ENCODE results near the gene CCDC126. TPM values are rescaled to one million over a fixed set of nuclear protein-coding genes. Genes with fewer than 3 reads are reported as not detected.

Gene CCDC126
- polyA plus RNA-seq, 3 donors: 3.5 to 20.1 (median 17.4) TPM

DNA sequence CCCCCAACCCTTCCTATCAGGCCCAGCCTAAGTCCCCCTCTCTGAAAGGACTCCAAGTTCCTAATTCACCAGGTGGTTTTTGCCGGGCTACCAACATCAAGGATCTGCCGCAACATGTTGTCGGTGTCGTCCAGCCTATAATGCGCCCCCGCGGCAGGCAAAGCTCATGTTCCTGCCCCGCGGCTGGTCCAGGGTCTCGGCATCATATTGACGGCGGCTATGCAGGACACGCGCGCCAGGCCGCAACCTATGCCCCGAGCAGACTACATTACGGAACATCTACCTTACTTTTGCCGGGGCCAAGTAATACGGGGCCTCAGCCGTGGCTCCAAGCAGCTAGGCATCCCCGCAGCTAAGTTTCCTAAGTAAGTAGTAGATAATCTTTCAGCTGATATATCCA, 58.3 kb downstream of the CCDC126 start:
- no peaks in the 10 kb centered on the region for H3K4me1 ChIP-seq (ENCODE audit: control insufficient read depth in 1 of 2, insufficient read depth in 2 of 2, low read length in 2 of 2)
- H3K4me2 ChIP-seq (replicated peaks; ENCODE audit: extremely low read depth, low read length, poor library complexity, severe bottlenecking): no peak overlapping the region
- H4K20me1 ChIP-seq (ENCODE audit: insufficient read depth, low read length): no peaks in the 10 kb centered on the region
- H2AFZ ChIP-seq (ENCODE audit: insufficient read depth, low read depth, low read length, poor library complexity, severe bottlenecking): no peak overlapping the region
- H3K36me3 ChIP-seq (replicated peaks in 1 of 2; ENCODE audit: control insufficient read depth in 1 of 2, insufficient read depth in 2 of 2, low read length in 2 of 2): no peaks in the 10 kb centered on the region
- Mint-ChIP-seq H3K27ac (no peak overlapping the region), H3K4me1 (no peaks in the 10 kb centered on the region), H3K27me3 (ENCODE audit: low read depth in 3 of 3) (peaks cover 0 to 2% (median 1%) of the 10 kb centered on the region in 3 donors), H3K4me3 (no peak overlapping the region), H3K9me3 (peaks cover 29 to 60% (median 47%) of the 10 kb centered on the region in 7 donors), H3K36me3 (no peaks in the 10 kb centered on the region)
- no peak for TF ChIP-seq CTCF (IDR thresholded peaks at IDR 0.05)
- H3K27ac ChIP-seq (ENCODE audit: low read depth in 1 of 2, low read length in 2 of 2): no peak overlapping the region
- intact Hi-C loops (cut with micrococcal nuclease): no loop called here
- peaks cover 37 to 38% of the 10 kb centered on the region in 2 donors for H3K9me3 ChIP-seq (replicated peaks in 1 of 2; ENCODE audit: control insufficient read depth in 1 of 2, insufficient read depth in 1 of 2, low read length in 2 of 2)
- no peak overlapping the region for H3K4me3 ChIP-seq (replicated peaks in 1 of 3; ENCODE audit: low read depth in 2 of 3, low read length in 3 of 3)
- no peak for DNase-seq
- no peaks in the 10 kb centered on the region for H3K79me2 ChIP-seq (ENCODE audit: insufficient read depth, low read length)
- no peaks in the 10 kb centered on the region for H3K27me3 ChIP-seq (ENCODE audit: control insufficient read depth in 2 of 2, insufficient read depth in 2 of 2, low read length in 2 of 2)
- WGBS (ENCODE audit: insufficient coverage): 97% methylated on average over 15 of the region's 22 CpGs
- no peak overlapping the region for H3K9ac ChIP-seq (ENCODE audit: insufficient read depth, low read length, poor library complexity, severe bottlenecking)

- H3K9me3 ChIP-seq (replicated peaks in 1 of 2; ENCODE audit: control insufficient read depth in 1 of 2, insufficient read depth in 1 of 2, low read length in 2 of 2): peaks cover 24 to 29% of the 10 kb centered on the region in 2 donors
Measured at GRCh38 chr7:23658831-23659427, 61.7 kb downstream of the CCDC126 start.

More at GRCh38 chr7:23658831-23659427, 61.7 kb downstream of the CCDC126 start:
- WGBS (ENCODE audit: insufficient coverage): 100% methylated on average over 6 of the region's 7 CpGs
- TF ChIP-seq CTCF (IDR thresholded peaks at IDR 0.05): no peak
- no peak overlapping the region for H2AFZ ChIP-seq (ENCODE audit: insufficient read depth, low read depth, low read length, poor library complexity, severe bottlenecking)
- Mint-ChIP-seq H3K36me3 (no peaks in the 10 kb centered on the region), H3K9me3 (peaks cover 26 to 49% (median 42%) of the 10 kb centered on the region in 7 donors), H3K27ac (no peak overlapping the region), H3K4me1 (no peaks in the 10 kb centered on the region), H3K4me3 (no peak overlapping the region), H3K27me3 (ENCODE audit: low read depth in 3 of 3) (no peaks in the 10 kb centered on the region)
- no peak overlapping the region for H3K9ac ChIP-seq (ENCODE audit: insufficient read depth, low read length, poor library complexity, severe bottlenecking)
- intact Hi-C loops (cut with micrococcal nuclease): no loop called here
- no peaks in the 10 kb centered on the region for H3K27me3 ChIP-seq (ENCODE audit: control insufficient read depth in 2 of 2, insufficient read depth in 2 of 2, low read length in 2 of 2)
- no peak overlapping the region for H3K4me3 ChIP-seq (replicated peaks in 1 of 3; ENCODE audit: low read depth in 2 of 3, low read length in 3 of 3)
- H3K27ac ChIP-seq (ENCODE audit: low read depth in 1 of 2, low read length in 2 of 2): no peak overlapping the region
- no peaks in the 10 kb centered on the region for H4K20me1 ChIP-seq (ENCODE audit: insufficient read depth, low read length)
- H3K4me1 ChIP-seq (ENCODE audit: control insufficient read depth in 1 of 2, insufficient read depth in 2 of 2, low read length in 2 of 2): no peaks in the 10 kb centered on the region
- no peaks in the 10 kb centered on the region for H3K79me2 ChIP-seq (ENCODE audit: insufficient read depth, low read length)
- DNase-seq: no peak
- no peaks in the 10 kb centered on the region for H3K36me3 ChIP-seq (replicated peaks in 1 of 2; ENCODE audit: control insufficient read depth in 1 of 2, insufficient read depth in 2 of 2, low read length in 2 of 2)
- no peak overlapping the region for H3K4me2 ChIP-seq (replicated peaks; ENCODE audit: extremely low read depth, low read length, poor library complexity, severe bottlenecking)
